Measurements from ENCODE around the gene RPL19. TPM values are rescaled to one million over a fixed set of nuclear protein-coding genes. Genes with fewer than 3 reads are reported as not detected.

RPL19 gene
- total and polyA plus RNA-seq, 4 donors: 475 to 999 (median 749) TPM

DNA sequence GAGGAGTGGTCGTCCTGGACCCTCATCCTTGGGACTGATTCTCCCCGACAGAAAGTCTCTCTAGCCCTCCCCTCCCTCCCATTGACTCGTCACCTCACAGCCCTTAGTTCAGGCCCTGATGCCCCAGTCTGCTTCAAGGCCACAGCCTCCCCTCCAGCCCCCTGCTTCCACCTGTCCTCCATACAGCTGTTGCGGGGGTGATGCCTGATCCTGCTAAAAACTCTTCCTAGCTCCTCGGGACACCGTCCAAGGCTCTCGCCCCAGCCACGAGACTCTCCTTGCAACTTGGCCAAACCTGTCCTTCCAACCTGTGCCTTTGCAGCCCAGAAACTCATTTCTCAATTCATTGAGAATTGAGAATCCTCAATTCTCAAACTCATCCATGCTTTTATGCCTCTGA is 18.8 kb downstream of the RPL19 start (continued):
- TF ChIP-seq GABPA (IDR thresholded peaks at IDR 0.05 in 1 of 2, conservative IDR thresholded peaks at IDR 0.05 in 1 of 2): no peak
- TF ChIP-seq, protein P1, sequence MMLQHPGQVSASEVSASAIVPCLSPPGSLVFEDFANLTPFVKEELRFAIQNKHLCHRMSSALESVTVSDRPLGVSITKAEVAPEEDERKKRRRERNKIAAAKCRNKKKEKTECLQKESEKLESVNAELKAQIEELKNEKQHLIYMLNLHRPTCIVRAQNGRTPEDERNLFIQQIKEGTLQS (IDR thresholded peaks at IDR 0.05): no peak
- TF ChIP-seq, protein P2, sequence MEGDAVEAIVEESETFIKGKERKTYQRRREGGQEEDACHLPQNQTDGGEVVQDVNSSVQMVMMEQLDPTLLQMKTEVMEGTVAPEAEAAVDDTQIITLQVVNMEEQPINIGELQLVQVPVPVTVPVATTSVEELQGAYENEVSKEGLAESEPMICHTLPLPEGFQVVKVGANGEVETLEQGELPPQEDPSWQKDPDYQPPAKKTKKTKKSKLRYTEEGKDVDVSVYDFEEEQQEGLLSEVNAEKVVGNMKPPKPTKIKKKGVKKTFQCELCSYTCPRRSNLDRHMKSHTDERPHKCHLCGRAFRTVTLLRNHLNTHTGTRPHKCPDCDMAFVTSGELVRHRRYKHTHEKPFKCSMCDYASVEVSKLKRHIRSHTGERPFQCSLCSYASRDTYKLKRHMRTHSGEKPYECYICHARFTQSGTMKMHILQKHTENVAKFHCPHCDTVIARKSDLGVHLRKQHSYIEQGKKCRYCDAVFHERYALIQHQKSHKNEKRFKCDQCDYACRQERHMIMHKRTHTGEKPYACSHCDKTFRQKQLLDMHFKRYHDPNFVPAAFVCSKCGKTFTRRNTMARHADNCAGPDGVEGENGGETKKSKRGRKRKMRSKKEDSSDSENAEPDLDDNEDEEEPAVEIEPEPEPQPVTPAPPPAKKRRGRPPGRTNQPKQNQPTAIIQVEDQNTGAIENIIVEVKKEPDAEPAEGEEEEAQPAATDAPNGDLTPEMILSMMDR (IDR thresholded peaks at IDR 0.05; ENCODE audit: low read depth, low read length, missing input control): no peak
- no peak for TF ChIP-seq SP1 (IDR thresholded peaks at IDR 0.05)

DNA sequence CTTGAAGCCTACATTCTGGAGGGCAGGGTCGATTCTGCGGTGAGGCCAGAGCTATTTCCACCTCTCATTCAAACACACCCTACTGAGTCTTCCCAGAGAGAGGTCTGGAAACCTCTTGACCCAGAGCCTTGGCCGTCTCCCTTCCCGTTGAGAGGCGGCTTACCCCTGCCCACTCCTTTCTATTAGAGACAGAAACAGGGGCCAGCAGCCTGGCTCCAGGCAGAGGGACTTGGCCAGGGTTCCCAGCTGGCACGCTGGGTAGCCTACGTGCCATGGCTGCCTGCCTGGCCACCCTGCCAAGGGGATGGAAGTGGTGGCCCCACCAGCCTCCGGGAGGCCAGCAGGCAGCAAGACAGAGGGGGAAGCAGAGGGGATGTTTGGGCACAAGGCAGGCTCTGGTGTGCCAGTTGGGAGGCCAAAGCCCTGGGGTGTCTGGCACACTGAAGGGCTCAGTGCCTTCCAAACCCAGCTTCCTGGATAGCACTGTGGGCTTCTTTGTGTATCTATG is 19.6 kb downstream of the RPL19 start:
- no peak overlapping the region for H3K4me3 ChIP-seq (ENCODE audit: low read depth in 1 of 3, low read length in 3 of 3)
- WGBS: 59% methylated on average over 8 of the region's 8 CpGs
- H3K27ac ChIP-seq (ENCODE audit: low read depth in 1 of 2, low read length in 2 of 2): no peak overlapping the region
- no peak overlapping the region for H3K9ac ChIP-seq (ENCODE audit: low read depth in 1 of 2, low read length in 2 of 2)
- H3K27me3 ChIP-seq (ENCODE audit: control insufficient read depth in 4 of 4, insufficient read depth in 4 of 4, low read length in 3 of 4): no peaks in the 10 kb centered on the region
- DNase-seq (ENCODE audit: low spot score): no peak
- TF ChIP-seq, protein P3, sequence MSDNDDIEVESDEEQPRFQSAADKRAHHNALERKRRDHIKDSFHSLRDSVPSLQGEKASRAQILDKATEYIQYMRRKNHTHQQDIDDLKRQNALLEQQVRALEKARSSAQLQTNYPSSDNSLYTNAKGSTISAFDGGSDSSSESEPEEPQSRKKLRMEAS (IDR thresholded peaks at IDR 0.05): no peak
- no peak for TF ChIP-seq RXRA (IDR thresholded peaks at IDR 0.05)
- TF ChIP-seq, protein P2 (IDR thresholded peaks at IDR 0.05; ENCODE audit: low read depth, low read length, missing input control): no peak
- TF ChIP-seq TAF1 (conservative IDR thresholded peaks at IDR 0.05): no peak
- TF ChIP-seq, protein P1 (IDR thresholded peaks at IDR 0.05): no peak
- TF ChIP-seq HNF4A (conservative IDR thresholded peaks at IDR 0.05): no peak
- H3K4me1 ChIP-seq (ENCODE audit: control insufficient read depth in 4 of 4, insufficient read depth in 4 of 4, low read length in 3 of 4): peaks cover 0 to 3% (median under 1%) of the 10 kb centered on the region in 4 donors
- no peaks in the 10 kb centered on the region for H3K9me3 ChIP-seq (ENCODE audit: control insufficient read depth in 4 of 4, low read length in 3 of 4)
- no peaks in the 10 kb centered on the region for H3K36me3 ChIP-seq (ENCODE audit: control insufficient read depth in 4 of 4, insufficient read depth in 3 of 4, low read depth in 1 of 4, low read length in 3 of 4)

DNA sequence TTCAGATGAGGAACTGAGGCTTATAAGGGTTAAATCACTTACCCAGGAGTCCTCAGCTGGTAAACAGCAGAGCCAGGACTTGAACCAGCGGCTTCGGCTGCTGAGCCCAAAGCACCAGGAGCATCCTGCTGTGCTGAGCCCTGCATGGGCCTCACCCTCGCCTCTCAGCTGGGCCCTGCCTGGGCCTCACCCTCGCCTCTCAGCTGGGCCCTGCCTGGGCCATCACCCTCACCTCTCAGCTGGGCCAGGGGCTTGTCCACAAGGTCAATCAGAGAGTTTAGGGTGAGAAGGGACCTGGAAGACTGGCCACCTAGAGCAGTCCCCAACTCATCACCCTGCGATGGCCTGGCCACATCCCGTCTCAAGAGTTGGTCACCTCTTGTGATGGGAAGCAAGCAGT is 21.5 kb downstream of the RPL19 start:
- Histone ChIP-seq H3K27me3 (ENCODE audit: control insufficient read depth in 4 of 4, insufficient read depth in 4 of 4, low read length in 3 of 4) (peaks cover 0 to 6% (median 4%) of the 10 kb centered on the region in 4 donors), H3K4me1 (ENCODE audit: control insufficient read depth in 4 of 4, insufficient read depth in 4 of 4, low read length in 3 of 4) (peaks cover 0 to 15% (median 6%) of the 10 kb centered on the region in 4 donors), H3K36me3 (ENCODE audit: control insufficient read depth in 4 of 4, insufficient read depth in 3 of 4, low read depth in 1 of 4, low read length in 3 of 4) (no peaks in the 10 kb centered on the region), H3K27ac (ENCODE audit: low read depth in 1 of 2, low read length in 2 of 2) (no peak overlapping the region), H3K9me3 (ENCODE audit: control insufficient read depth in 4 of 4, low read length in 3 of 4) (no peaks in the 10 kb centered on the region), H3K4me3 (ENCODE audit: low read depth in 1 of 3, low read length in 3 of 3) (no peak overlapping the region), H3K9ac (ENCODE audit: low read depth in 1 of 2, low read length in 2 of 2) (no peak overlapping the region)
- 92% methylated on average over 6 of the region's 6 CpGs for WGBS
- TF ChIP-seq, protein P3 (IDR thresholded peaks at IDR 0.05): no peak
- TF ChIP-seq FOXA2 (IDR thresholded peaks at IDR 0.05): no peak
- TF ChIP-seq SP1 (IDR thresholded peaks at IDR 0.05): no peak
- TF ChIP-seq, protein P4, sequence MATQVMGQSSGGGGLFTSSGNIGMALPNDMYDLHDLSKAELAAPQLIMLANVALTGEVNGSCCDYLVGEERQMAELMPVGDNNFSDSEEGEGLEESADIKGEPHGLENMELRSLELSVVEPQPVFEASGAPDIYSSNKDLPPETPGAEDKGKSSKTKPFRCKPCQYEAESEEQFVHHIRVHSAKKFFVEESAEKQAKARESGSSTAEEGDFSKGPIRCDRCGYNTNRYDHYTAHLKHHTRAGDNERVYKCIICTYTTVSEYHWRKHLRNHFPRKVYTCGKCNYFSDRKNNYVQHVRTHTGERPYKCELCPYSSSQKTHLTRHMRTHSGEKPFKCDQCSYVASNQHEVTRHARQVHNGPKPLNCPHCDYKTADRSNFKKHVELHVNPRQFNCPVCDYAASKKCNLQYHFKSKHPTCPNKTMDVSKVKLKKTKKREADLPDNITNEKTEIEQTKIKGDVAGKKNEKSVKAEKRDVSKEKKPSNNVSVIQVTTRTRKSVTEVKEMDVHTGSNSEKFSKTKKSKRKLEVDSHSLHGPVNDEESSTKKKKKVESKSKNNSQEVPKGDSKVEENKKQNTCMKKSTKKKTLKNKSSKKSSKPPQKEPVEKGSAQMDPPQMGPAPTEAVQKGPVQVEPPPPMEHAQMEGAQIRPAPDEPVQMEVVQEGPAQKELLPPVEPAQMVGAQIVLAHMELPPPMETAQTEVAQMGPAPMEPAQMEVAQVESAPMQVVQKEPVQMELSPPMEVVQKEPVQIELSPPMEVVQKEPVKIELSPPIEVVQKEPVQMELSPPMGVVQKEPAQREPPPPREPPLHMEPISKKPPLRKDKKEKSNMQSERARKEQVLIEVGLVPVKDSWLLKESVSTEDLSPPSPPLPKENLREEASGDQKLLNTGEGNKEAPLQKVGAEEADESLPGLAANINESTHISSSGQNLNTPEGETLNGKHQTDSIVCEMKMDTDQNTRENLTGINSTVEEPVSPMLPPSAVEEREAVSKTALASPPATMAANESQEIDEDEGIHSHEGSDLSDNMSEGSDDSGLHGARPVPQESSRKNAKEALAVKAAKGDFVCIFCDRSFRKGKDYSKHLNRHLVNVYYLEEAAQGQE (IDR thresholded peaks at IDR 0.05): no peak
- TF ChIP-seq, protein P5, sequence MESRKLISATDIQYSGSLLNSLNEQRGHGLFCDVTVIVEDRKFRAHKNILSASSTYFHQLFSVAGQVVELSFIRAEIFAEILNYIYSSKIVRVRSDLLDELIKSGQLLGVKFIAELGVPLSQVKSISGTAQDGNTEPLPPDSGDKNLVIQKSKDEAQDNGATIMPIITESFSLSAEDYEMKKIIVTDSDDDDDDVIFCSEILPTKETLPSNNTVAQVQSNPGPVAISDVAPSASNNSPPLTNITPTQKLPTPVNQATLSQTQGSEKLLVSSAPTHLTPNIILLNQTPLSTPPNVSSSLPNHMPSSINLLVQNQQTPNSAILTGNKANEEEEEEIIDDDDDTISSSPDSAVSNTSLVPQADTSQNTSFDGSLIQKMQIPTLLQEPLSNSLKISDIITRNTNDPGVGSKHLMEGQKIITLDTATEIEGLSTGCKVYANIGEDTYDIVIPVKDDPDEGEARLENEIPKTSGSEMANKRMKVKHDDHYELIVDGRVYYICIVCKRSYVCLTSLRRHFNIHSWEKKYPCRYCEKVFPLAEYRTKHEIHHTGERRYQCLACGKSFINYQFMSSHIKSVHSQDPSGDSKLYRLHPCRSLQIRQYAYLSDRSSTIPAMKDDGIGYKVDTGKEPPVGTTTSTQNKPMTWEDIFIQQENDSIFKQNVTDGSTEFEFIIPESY (IDR thresholded peaks at IDR 0.05): no peak
- no peak for TF ChIP-seq YY1 (IDR thresholded peaks at IDR 0.05)
- no peak for TF ChIP-seq TAF1 (conservative IDR thresholded peaks at IDR 0.05)
- TF ChIP-seq GABPA (IDR thresholded peaks at IDR 0.05 in 1 of 2, conservative IDR thresholded peaks at IDR 0.05 in 1 of 2): no peak
- TF ChIP-seq, protein P1 (IDR thresholded peaks at IDR 0.05): no peak
- no peak for TF ChIP-seq JUND (IDR thresholded peaks at IDR 0.05)
- no peak for TF ChIP-seq RAD21 (IDR thresholded peaks at IDR 0.05)
- TF ChIP-seq HNF4G (IDR thresholded peaks at IDR 0.05): no peak
- no peak for TF ChIP-seq HNF4A (conservative IDR thresholded peaks at IDR 0.05)
- no peak for DNase-seq (ENCODE audit: low spot score)

All from liver (tissue), 9 donors.